GM19463 (cell line): ENCODE data around the gene WWP2.
A peak's percentile ranks its signal among the peaks of the same experiment; 100 is the strongest.
"Not testable (repeated sequence)": the region's sequence is repeated elsewhere in the genome, so short reads cannot be mapped to it uniquely, and the experiment has no call there.

Experiments
- ATAC-seq: cut with Tn5 transposase; IDR thresholded peaks from one replicate; pipeline ENCODE4 v1.9.1; 2021; ENCODE audit warnings: mild to moderate bottlenecking, moderate library complexity; ENCODE audit not compliant: unreplicated experiment

The WWP2 gene

DNA sequence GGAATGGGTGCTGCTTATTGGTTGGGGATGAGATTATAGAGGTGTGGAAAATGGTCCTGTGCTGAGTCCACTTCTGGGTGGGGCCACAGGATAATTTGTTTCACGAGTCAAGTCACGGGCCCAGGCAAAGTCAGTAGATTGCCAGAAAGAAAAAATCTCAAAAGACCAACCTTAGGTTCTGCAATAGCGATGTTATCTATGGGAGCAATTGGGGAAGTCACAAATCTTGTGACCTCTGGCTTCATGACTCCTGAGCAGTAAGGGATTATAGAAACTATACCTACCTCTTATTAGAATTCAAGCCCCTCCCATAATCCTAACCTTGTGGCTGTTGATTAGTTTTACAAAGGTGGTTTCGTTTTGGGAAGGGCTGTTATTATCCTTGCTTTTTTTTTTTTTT, 31.4 kb downstream of the WWP2 start:
- no peak for ATAC-seq

- ATAC-seq: no peak
These were observed 32.4 kb downstream of the WWP2 start for GRCh38 chr16:69794486-69794885.

- ATAC-seq: no peak
These were observed 34.4 kb downstream of the WWP2 start for GRCh38 chr16:69796285-69797118.

DNA sequence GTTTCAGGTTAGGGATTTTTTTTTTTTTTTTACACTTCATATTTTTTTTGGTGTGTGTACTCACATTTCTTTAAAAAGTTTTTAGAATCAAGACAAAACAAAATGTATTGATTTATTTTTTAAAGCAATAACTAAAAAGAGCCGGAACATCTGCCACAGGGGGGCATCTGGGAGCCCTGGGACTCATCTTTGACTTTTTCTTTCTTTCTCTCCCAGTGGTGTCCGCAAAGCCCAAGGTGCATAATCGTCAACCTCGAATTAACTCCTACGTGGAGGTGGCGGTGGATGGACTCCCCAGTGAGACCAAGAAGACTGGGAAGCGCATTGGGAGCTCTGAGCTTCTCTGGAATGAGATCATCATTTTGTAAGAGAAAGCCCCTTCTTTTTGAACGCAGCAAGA, 36.3 kb downstream of the WWP2 start:
- no peak for ATAC-seq

DNA sequence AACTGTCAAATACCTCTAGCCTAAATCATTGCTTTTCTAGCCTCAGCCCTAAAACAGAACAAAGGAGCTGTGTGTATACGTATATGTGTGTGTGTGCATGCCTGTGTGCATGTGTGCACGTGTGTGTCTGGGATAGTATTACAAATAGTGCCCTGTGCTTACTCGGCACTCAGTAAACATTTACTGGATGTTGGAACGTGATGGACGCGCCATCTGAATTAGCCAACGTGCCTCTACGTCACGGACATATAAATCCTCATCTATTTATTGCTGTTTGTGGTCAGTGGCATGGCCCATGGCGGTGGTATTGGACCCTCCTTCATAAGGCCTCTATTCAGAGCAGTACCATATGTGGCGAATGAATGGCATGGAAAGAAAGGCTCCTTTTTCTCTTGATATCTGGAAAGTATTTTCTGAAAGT, 37.5 kb downstream of the WWP2 start:
- no peak for ATAC-seq

- no peak for ATAC-seq
These were observed 42.2 kb downstream of the WWP2 start for GRCh38 chr16:69804297-69804696.

DNA sequence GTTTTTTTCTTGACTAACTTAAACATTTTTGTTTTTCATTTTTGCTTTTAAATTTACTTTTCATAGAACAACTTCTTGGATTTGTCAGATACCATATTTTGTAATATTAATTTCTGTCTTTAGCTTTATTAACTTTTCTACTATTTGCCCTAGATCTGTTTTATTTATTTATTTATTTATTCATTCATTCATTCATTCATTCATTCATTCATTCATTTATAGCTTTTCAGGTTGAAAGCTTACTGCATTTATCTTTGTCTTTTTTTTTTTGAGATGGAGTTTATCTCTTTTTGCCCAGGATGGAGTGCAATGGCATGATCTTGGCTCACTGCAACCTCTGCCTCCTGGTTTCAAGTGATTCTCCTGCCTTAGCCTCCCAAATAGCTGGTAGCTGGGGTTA, 44.6 kb downstream of the WWP2 start:
- ATAC-seq: not testable (repeated sequence)

DNA sequence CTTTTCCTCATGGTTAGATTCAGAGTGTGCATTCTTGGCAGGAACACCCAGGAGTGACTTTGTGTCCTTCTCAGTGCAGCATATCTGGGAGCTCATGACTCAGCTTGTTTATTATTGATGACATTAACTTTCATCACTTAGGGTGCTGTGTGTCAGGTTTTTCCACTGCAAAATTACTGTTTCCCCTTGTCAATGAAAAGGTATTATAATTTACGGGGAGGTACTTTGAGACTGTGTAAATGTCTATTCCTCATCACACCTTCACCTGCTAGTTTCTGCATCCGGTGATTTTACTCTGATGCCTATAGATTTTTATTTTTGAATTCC, 50.5 kb downstream of the WWP2 start:
- ATAC-seq: no peak

DNA sequence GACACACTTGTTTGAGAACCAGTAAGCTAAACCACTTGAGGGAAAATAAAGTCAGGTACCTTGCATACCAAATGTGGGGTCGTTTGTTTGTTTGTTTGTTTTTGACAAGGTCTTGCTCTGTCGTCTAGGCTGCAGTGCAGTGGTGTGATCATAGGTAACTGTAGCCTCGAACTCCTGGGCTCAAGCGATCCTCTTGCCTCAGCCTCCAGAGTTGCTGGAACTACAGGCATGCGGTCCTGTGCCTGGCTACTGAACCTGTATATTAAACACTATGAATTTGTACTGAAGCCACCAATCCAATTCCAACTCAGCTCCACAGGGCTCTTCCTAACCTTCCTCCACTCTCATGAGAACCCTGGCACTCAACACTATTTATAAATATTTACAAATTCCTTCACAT, 51.9 kb downstream of the WWP2 start:
- ATAC-seq: no peak

- no peak for ATAC-seq
These were observed 52.4 kb downstream of the WWP2 start for GRCh38 chr16:69814561-69814960.

DNA sequence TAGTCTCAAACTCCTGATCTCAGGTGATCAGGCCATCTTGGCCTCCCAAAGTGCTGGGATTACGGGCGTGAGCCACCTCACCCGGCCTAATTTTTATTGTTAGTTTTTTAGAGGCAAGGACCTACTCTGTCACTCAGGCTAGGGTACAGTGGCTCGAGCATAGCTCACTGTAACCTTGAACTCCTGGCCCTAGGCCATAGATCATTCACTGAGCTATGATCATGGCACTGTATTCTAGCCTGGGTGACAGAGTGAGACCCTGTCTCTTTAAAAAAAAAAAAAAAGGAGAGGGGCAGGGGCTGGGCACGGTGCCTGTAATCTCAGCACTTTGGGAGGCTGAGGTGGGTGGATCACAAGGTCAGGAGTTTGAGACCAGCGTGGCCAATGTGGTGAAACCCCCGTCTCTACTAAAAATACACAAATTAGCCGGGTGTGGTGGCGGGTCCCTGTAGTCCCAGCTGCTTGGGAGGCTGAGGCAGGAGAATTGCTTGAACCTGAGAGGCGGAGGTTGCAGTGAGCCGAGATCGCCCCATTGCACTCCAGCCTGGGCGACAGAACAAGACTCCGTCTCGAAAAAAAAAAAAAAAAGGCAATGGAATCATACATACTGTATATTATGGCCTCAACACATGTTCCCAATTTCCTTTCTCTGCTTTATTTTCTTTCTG, 53.2 kb downstream of the WWP2 start:
- ATAC-seq: not testable (repeated sequence)

- ATAC-seq: no peak
These were observed 54.9 kb downstream of the WWP2 start for GRCh38 chr16:69816996-69817395.

- no peak for ATAC-seq
These were observed 56.9 kb downstream of the WWP2 start for GRCh38 chr16:69818891-69819545.

DNA sequence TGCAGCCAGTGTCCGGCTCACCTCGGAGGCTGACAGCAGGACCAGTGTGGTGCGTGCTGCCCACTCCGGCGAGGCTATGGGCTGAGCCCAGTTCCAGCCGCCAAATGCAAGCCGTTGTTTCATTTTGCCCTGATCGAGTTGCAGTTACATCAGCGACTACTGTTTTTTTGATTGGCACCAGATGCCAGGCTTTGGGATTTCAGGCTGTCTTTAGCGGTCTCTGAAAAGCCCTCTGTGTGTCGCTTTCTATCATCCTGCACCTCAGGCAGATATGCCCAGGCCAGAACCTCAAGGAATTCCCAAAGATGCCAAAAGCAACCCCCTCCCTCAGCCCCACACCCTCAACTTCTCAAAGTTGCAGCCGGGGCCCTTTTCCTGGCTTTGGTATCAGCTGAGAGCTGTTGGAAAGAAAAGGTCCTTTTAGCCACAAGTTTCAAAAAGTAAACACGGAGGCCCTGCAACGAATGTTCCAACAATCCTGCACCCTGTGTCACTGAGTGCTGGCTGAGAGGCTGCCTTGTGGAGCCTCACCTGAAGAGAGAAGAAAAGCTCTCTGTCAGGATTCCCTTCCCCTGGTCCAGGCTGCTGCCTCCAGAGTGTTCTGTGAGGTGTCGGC, 58.9 kb downstream of the WWP2 start:
- ATAC-seq: no peak

GRCh38 chr16:69821844-69822173, 59.7 kb downstream of the WWP2 start:
- ATAC-seq: no peak

- no peak for ATAC-seq
These were observed 60.2 kb downstream of the WWP2 start for GRCh38 chr16:69822174-69822935.

DNA sequence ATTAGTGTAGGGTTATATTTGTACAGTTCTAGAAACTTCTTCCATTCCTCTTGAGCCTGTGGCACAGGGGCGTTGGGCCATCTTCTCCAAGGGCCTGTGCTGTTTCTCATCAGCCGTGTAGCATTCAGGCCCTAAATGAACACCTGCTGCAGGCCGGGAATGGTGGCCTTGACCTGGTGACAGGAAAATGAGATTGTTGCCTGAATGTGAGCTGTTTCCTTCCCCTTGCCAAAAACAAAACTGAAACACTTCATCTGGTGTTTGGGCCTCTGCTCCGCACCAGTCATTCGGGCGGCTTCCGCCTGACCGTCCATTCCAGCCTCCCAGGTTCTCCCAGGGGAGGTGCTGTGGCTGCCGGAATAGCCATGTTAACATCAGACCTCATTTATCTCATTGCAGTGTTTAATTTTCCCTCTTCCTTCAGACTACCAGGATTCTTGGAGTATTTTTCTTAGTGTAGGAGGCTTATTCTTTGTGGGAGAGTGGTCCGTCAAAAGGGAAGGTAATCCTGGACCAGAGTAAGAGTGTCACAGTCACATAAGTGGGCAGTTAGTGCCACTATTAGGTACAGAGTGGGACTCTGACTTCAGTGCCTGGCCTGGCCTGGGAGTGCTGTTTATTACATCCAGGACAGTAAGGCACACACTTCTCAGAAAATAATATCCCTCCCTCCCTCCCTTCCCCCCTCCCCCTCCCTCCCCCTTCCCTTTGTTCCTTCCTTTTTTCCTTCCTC, 61.9 kb downstream of the WWP2 start:
- peak; percentile 92 for ATAC-seq

DNA sequence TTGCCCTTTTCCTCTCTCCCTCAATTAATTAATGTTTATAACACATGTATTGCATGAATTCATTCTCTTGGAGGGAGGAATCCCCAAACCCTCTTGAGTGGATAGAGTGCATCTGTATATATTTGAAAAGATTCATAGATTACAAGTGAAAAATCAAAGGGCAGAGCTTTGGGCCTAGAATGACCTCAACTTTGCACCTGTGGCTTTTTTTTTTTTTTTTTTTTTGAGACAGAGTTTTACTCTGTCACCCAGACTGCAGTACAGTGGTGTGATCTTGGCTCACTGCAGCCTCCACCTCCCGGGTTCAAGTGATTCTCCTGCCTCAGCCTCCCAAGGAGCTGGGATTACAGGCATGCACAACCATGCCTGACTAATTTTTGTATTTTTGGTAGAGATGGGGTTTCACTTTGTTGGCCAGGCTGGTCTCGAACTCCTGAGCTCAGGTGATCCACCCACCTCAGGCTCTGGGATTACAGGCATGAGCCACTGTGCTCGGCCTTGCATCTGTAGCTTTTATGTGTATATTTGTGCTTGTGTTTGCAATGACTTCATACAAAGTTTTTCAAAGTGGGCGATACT, 62.5 kb downstream of the WWP2 start:
- ATAC-seq: not testable (repeated sequence)

- no peak for ATAC-seq
These were observed 65.4 kb downstream of the WWP2 start for GRCh38 chr16:69827524-69827923.

DNA sequence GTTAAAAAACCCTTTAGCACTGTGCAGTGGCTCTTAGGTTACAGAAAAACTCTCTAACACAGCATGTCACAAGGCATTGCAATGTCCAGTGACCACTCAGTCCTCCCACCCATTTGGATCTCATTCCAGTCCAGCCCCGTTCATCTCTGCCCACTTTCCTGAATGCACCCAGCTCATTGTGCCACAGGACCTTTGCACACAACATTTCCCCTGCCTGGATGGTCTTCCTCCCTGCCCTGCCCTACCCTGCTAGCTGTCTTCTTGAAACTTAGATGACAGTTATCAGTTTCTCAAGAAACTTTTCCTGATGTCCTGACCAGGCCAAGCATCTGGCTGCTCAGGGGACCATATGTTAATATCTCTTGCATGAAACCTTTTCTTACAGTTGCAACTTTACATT, 67.2 kb downstream of the WWP2 start:
- ATAC-seq: no peak
